GM18868 (cell line): ENCODE measurements around the gene HSPB7.
"Not testable (repeated sequence)": the region's sequence is repeated elsewhere in the genome, so short reads cannot be mapped to it uniquely, and the experiment has no call there.

ENCODE experiments used
- ATAC-seq: cut with Tn5 transposase; IDR thresholded peaks from one replicate; pipeline ENCODE4 v1.9.1; 2021; ENCODE audit warnings: mild to moderate bottlenecking, moderate library complexity; ENCODE audit not compliant: unreplicated experiment

Gene HSPB7

DNA sequence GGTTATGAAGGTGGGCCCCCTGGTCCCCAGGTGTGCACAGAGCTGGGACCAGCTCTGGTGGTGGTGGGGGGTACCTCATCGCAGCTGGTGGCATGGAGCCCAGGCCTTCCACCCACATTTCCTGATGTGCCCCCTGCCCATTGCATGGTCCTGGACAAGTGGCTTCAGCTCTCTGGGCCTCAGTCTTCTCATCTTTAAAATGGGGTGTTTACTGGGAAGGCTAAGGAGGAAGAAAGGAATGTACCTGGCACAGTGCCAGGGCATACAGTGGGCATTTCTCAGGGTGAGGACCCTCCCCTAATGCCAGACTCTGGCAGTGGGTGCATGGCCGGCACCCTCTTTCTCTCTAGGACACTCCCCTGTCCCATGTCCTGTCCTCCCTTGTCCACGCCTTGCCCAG, 33.2 kb upstream of the HSPB7 start:
- ATAC-seq, result no peak

GRCh38 chr1:16050328-16050727, 32.5 kb upstream of the HSPB7 start:
- no peak for ATAC-seq

GRCh38 chr1:16048573-16049189, 30.8 kb upstream of the HSPB7 start:
- no peak for ATAC-seq

- no peak for ATAC-seq
These were observed 30.1 kb upstream of the HSPB7 start for GRCh38 chr1:16047791-16048475.

- no peak for ATAC-seq
These were observed 29.0 kb upstream of the HSPB7 start for GRCh38 chr1:16046842-16047241.

GRCh38 chr1:16043950-16044349, 26.1 kb upstream of the HSPB7 start:
- no peak for ATAC-seq

DNA sequence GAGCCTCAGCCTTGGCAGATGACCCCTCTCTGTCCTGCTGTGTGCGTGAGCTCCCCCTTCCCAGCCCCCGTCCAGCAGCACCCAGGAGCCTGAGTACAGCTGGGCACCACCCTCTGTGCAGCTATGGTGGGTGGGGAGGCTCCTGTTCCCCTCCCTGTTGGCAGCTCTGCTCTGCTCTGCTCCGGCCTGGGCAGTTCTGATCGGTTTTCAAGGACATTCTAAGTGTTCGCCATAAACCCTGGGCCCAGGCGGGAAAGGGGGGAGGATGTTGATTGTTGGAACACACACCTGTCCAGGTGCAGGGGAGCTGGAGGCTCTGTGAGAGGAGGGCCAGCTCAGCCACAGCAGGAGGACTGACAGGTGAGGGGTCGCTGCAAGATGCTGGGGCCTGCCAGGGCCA, 25.7 kb upstream of the HSPB7 start, which contains the start of gene CLCNKB:
Gene CLCNKB, plus strand, starts transcription at position 262 of the 400 bp plus-strand sequence. CDS start 711 bp downstream, outside the sequence.
- ATAC-seq, result no peak

DNA sequence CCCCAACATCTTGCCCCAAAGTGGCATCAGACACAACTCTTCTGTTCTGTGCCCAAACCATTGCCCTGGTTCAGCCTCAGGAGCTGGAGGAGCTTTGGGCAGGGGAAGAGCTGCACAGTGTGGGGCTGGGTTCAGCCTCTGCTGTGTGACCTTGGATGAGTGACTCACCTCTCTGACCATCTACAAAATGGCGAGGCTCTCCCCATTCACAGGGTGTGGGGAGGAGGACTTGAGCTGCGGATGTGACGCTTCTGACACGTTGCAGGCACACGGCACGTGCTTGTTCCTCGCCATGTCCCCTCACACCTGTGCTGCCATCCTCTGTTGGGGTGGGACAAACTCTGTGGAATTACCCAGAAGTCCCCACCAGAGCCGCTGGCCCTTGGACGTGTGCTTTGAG, 24.8 kb upstream of the HSPB7 start:
- not testable (repeated sequence) for ATAC-seq

GRCh38 chr1:16042096-16042495, 24.3 kb upstream of the HSPB7 start:
- ATAC-seq, result no peak

DNA sequence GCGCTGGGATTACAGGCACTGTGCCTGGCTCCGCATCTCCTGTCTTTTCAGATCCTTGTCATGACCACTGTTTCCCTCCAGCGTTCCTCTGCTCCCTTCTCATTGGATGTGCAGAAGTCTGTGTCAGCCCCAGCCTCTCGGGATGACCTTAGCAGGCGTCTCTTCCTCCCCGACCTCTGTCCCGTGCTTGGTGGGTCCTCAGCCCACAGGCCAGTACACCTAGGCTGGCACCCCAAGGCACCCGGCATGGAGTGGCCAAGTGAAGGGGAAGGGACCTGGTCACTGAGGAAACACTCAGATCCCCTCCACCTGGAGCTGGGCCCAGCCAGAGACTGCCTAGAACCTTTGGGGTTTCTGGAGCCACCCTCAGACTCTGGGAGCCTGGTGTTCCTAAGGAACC, 23.4 kb upstream of the HSPB7 start:
- ATAC-seq, result no peak

GRCh38 chr1:16039871-16040270, 22.0 kb upstream of the HSPB7 start:
- not testable (repeated sequence) for ATAC-seq

GRCh38 chr1:16038620-16038912, 20.7 kb upstream of the HSPB7 start:
- no peak for ATAC-seq

- not testable (repeated sequence) for ATAC-seq
These were observed 18.6 kb upstream of the HSPB7 start for GRCh38 chr1:16036461-16036860.

- not testable (repeated sequence) for ATAC-seq
These were observed 15.3 kb upstream of the HSPB7 start for GRCh38 chr1:16033103-16033632.

- ATAC-seq, result peak; percentile 53
These were observed 14.7 kb upstream of the HSPB7 start for GRCh38 chr1:16032388-16033102.

- ATAC-seq, result no peak
These were observed 13.7 kb upstream of the HSPB7 start for GRCh38 chr1:16031551-16031950.

DNA sequence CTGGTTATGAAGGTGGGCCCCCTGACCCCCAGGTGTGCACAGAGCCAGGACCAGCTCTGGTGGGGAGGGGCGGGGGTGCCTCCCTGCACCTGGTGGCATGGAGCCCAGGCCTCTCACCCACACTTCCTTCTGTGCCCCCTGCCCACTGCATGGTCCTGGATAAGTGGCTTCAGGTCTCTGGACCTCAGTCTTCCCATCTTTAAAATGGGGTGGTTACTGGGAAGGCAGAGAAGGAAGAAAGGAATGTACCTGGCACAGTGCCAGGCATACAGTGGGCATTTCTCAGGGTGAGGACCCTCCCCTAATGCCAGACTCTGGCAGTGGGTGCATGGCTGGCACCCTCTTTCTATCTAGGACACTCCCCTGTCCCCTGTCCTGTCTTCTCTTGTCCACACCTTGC, 11.4 kb upstream of the HSPB7 start:
- ATAC-seq, result no peak

GRCh38 chr1:16029003-16029268, 11.1 kb upstream of the HSPB7 start:
- ATAC-seq, result not testable (repeated sequence)

DNA sequence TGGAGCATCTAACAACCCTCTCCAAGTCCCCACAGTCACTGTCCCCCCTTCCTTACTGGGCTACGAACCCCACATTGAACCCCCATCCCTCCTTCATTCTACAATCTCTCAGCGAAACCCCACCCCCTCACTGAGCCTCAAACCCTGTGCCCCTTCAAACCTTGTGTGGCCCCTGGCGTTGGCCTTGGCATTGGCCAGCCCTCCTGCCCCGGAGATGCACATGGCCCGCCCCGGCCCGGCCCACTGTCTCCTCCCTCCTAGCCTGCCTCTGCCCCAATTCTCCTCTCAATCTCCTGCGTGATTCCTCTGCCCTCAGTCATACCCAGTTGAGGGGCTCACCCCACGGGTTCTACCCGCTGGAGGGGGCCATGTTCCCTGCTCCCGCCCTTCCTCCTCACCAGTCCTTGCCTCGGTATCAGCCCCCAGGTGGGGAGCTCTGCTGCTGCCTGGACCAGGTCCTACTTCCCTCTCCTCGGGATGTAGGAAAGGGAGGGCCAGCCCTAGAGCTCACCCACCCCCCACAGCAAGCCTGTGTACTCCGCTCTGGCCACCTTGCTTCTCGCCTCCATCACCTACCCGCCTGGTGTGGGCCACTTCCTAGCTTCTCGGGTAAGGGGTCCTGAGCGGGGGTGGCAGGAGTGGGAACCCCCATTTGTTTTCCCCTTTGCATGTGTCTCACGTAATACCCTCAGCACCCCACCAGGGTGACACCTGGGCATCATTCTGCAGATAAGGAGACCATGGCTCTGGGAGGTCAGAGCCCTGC, 10.6 kb upstream of the HSPB7 start:
- no peak for ATAC-seq

- no peak for ATAC-seq
These were observed 9.1 kb upstream of the HSPB7 start for GRCh38 chr1:16026723-16027484.

DNA sequence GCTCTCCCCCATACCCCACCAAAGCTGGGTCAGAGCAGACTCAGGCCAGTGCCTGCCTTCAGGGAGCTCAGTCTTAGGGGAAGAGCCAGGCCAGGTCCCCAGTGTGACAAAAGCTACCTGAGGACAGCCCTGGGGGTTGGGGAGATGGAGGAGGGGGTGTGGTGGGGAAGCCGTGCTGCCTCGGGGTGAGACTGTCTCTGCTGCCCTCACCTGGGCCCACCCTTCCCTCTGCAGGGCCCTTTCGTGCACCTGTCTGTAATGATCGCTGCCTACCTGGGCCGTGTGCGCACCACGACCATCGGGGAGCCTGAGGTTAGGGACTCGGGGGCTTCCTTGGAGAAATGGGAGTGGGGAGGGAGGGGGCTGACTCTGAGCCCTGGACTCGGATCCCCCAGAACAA, 8.5 kb upstream of the HSPB7 start:
- not testable (repeated sequence) for ATAC-seq
